Right cardiac atrium (tissue), 5 donors: ENCODE measurements around the gene RPL18A. TPM values are rescaled to one million over a fixed set of nuclear protein-coding genes. Genes with fewer than 3 reads are reported as not detected.

Experiments
- ATAC-seq, 2 donors: fragments of 200-7000 bp; cut with Tn5 transposase; one replicate each; pipeline versions ENCODE4 v1.8.0 to v1.9.1; 2020; ENCODE audit warnings: moderate library complexity in 2 of 2, mild to moderate bottlenecking in 1 of 2
- DNase-seq, 3 donors: peaks; one replicate each; pipeline ENCODE4 v3.0.0-alpha.2; 2020
- H3K27ac ChIP-seq: one replicate; pipeline ENCODE4 v1.5.1; 2013; ENCODE audit warnings: mild to moderate bottlenecking, low read length, control low read depth, moderate library complexity
- H3K27me3 ChIP-seq: one replicate; pipeline ENCODE4 v1.6.1; 2013; ENCODE audit not compliant: control insufficient read depth, insufficient read depth
- H3K4me1 ChIP-seq: one replicate; pipeline ENCODE4 v1.6.1; 2013; ENCODE audit warnings: low read length; ENCODE audit not compliant: control insufficient read depth, insufficient read depth
- H3K4me3 ChIP-seq: one replicate; pipeline ENCODE4 v1.5.1; 2013; ENCODE audit warnings: low read length, control low read depth
- H3K9me3 ChIP-seq: one replicate; pipeline ENCODE4 v1.6.1; 2013; ENCODE audit warnings: low read length; ENCODE audit not compliant: control insufficient read depth
- WGBS: extraction: QIAGEN DNeasy Blood & Tissue Kit; methylation state at CpG from one replicate; pipeline ENCODE4 v1.1.7; 2013; 5-methylcytosine and 5-hydroxymethylcytosine counted together
- intact Hi-C, 4 donors: fragments of 100-400 bp; cut with DNase I; formaldehyde crosslinking; loops; one replicate each; pipeline versions ENCODE4 v1.11.0 to v1.14.0; 2022 to 2023
- long read RNA-seq, 4 donors: library from polyadenylated mRNA; unstranded; transcript quantifications; one replicate each; pipeline ENCODE4 v2.0.0, GENCODE V29; 2020 to 2021
- polyA plus RNA-seq: library from polyadenylated mRNA; stranded (reverse); fragments of 200-250 nt; gene quantifications from one replicate; pipeline ENCODE4 v1.2.3, GENCODE V29; 2013
- total RNA-seq, 4 donors: library from RNA; stranded (reverse); fragmentation: NEBNext Ultra II Directional; extraction: Animal tissue kit (Norgen Biotek cat#: 25700); gene quantifications; one replicate each; pipeline ENCODE4 v1.2.1, GENCODE V29; 2021
- donor health status: healthy with polysubstance abuse.
- donor health status: DM: no; HTN: yes; CAD: no.
- donor health status: DM: no; HTN: no; CAD: no.
- donor health status: DM: no; HTN: yes; CAD: no; lungs with severe emphysema.
- donor health status: DM: yes; HTN: yes; CAD: no.

Gene RPL18A
- total RNA-seq (1,000 to 10,000 TPM in 1 of 4 donors, 100 to 1,000 TPM in 3; 850 to 1,097 (median 916) TPM), polyA plus RNA-seq (998 TPM)
- long read RNA-seq, donor 1, partial matches to known transcripts: 0 of 4 reads
- long read RNA-seq, donor 1, other reads (novel, unspliced or antisense): 1 of 4 reads
- long read RNA-seq, donor 2, transcript RPL18A-201 (5 exons, 665 nt): major isoform, 307 of 321 reads
- long read RNA-seq, donor 2, transcript RPL18A-203 (4 exons, 1,084 nt): minor isoform, 7 of 321 reads
- long read RNA-seq, donor 2, partial matches to known transcripts: 5 of 321 reads
- long read RNA-seq, donor 2, other reads (novel, unspliced or antisense): 2 of 321 reads
- long read RNA-seq, donor 3, transcript RPL18A-201 (5 exons, 665 nt): major isoform, 125 of 142 reads
- long read RNA-seq, donor 3, transcript RPL18A-203 (4 exons, 1,084 nt): minor isoform, 6 of 142 reads
- long read RNA-seq, donor 3, partial matches to known transcripts: 7 of 142 reads
- long read RNA-seq, donor 3, other reads (novel, unspliced or antisense): 4 of 142 reads
- long read RNA-seq, donor 4, transcript RPL18A-201 (5 exons, 665 nt): major isoform, 212 of 218 reads
- long read RNA-seq, donor 4, partial matches to known transcripts: 2 of 218 reads
- long read RNA-seq, donor 4, other reads (novel, unspliced or antisense): 1 of 218 reads

DNA sequence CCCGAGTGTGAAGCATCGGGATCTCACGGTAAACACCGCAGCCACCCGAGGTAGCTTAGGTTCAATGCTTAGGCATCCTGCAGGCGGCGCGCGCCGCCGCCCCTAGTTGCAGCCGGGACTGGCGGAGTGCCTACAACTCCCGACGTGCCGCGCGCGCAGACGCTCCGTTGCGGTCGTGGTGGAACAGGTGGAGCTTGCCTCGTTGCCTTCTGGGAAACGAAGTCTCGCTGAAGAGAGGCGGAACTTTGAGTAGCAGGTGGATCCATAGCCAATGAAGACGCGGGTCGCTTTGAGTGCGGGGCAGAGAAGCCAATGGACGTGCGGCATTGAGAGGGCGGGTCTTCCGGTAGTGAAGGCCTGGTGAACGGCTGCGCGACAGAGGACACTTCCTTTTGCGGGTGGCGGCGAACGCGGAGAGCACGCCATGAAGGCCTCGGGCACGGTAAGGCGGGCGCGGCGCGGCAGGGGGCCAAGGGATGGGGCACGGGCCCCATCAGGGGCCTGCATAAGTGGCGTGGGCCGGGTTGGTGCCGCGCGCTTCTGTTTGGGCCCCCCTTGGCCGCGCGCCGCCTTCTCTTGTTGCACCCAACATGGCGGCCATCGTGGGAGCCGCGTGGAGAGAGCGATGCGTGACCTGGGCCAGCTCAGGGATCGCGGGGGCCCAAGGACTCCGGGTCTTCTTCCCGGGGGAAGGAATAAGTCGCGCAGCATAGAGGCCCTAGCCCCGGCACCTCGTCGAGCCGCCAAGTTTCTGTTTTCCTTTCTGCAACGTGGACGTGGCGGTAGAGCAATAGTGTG is at the start of gene RPL18A:
RPL18A (plus strand) TSS at position 378 of the 798 bp plus-strand sequence; CDS start at position 425, 47 bp downstream.
- H3K4me3 ChIP-seq: peak within 1 kb of the TSS; percentile 85
- no peaks in the 10 kb centered on the region for H3K9me3 ChIP-seq
- intact Hi-C loops: loop anchor here in 3 of 4 donors (5.0 to 10.0 kb wide), 5 partner anchors 77 to 512 kb away; no protein-coding TSS in a partner anchor
- DNase-seq: peak; percentile 98 to 99 (median 99)
- H3K4me1 ChIP-seq: peaks cover 5% of the 10 kb centered on the region
- ATAC-seq: peak; percentile 96 to 98
- peak within 1 kb of the TSS; percentile 49 for H3K27ac ChIP-seq
- WGBS: under 1% methylated on average over 80 of the region's 80 CpGs
- no peaks in the 10 kb centered on the region for H3K27me3 ChIP-seq

DNA sequence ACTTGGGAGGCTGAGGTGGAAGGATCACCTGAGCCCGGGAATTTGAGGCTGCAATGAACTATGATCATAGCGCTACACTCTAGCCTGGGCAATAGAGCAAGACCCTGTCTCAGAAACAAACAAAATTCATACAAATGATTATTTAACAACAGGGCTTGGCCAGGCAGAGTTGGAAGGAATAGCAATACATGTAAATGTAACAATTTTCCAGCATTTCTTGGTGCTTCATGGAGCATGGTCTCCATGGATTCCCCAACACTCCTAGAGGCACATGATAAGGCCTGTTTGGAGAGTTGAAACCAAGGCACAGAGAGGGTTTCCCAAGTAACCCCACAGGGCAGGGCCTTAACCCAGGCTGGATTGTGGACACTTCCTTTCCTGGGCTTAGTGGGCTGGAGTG is 48.6 kb upstream of the RPL18A start:
- H3K4me1 ChIP-seq: no peaks in the 10 kb centered on the region
- H3K4me3 ChIP-seq: no peak overlapping the region
- no peak for ATAC-seq
- DNase-seq: no peak
- WGBS: 94% methylated on average over 2 of the region's 2 CpGs
- no peak overlapping the region for H3K27ac ChIP-seq
- H3K27me3 ChIP-seq: no peaks in the 10 kb centered on the region
- intact Hi-C loops: no loop called here
- no peaks in the 10 kb centered on the region for H3K9me3 ChIP-seq

DNA sequence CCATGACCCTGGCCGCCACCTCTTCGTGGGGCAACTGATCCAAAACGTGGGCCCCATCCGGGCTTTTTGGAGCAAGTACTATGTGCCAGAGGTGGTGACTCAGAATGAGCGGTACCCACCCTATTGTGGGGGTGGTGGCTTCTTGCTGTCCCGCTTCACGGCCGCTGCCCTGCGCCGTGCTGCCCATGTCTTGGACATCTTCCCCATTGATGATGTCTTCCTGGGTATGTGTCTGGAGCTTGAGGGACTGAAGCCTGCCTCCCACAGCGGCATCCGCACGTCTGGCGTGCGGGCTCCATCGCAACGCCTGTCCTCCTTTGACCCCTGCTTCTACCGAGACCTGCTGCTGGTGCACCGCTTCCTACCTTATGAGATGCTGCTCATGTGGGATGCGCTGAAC is 48.0 kb upstream of the RPL18A start:
- DNase-seq (no peak), ATAC-seq (no peak)
- H3K9me3 ChIP-seq: no peaks in the 10 kb centered on the region
- H3K27me3 ChIP-seq: no peaks in the 10 kb centered on the region
- H3K4me3 ChIP-seq: no peak overlapping the region
- no peak overlapping the region for H3K27ac ChIP-seq
- 87% methylated on average over 20 of the region's 20 CpGs for WGBS
- H3K4me1 ChIP-seq: no peaks in the 10 kb centered on the region
- intact Hi-C loops: no loop called here

DNA sequence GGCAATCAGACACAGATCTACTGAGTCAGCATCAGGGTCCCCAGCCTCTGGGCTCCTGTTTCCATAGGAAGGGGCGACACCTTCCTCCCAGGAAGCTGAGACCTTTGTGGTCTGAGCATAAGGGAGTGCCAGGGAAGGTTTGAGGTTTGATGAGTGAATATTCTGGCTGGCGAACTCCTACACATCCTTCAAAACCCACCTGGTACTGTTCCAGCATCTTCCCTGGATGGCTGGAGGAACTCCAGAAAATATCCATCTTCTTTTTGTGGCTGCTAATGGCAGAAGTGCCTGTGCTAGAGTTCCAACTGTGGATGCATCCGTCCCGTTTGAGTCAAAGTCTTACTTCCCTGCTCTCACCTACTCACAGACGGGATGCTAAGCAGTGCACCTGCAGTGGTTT is 47.6 kb upstream of the RPL18A start:
- Histone ChIP-seq H3K4me3 (no peak overlapping the region), H3K27ac (no peak overlapping the region), H3K9me3 (no peaks in the 10 kb centered on the region), H3K4me1 (no peaks in the 10 kb centered on the region), H3K27me3 (no peaks in the 10 kb centered on the region)
- no peak for DNase-seq
- intact Hi-C loops: no loop called here
- 76% methylated on average over 5 of the region's 5 CpGs for WGBS
- no peak for ATAC-seq

- Histone ChIP-seq H3K27ac (no peak overlapping the region), H3K4me3 (no peak overlapping the region), H3K27me3 (no peaks in the 10 kb centered on the region), H3K4me1 (no peaks in the 10 kb centered on the region), H3K9me3 (no peaks in the 10 kb centered on the region)
- intact Hi-C loops: no loop called here
- ATAC-seq (no peak), DNase-seq (no peak)
- WGBS: 79% methylated on average over 13 of the region's 13 CpGs
Observed at GRCh38 chr19:17817668-17818363, 41.9 kb upstream of the RPL18A start.

- DNase-seq (no peak), ATAC-seq (no peak)
- WGBS: 64% methylated on average over 34 of the region's 34 CpGs
- intact Hi-C loops: no loop called here
- H3K9me3 ChIP-seq: no peaks in the 10 kb centered on the region
- H3K27me3 ChIP-seq: no peaks in the 10 kb centered on the region
- no peaks in the 10 kb centered on the region for H3K4me1 ChIP-seq
- no peak within 1 kb of the TSS for H3K4me3 ChIP-seq
- no peak within 1 kb of the TSS for H3K27ac ChIP-seq
Observed at GRCh38 chr19:17821190-17821589, 38.5 kb upstream of the RPL18A start, which contains the start of gene INSL3. TSS of gene INSL3 (minus strand) at chr19:17821519. CDS start at chr19:17821506, 13 bp downstream.

GRCh38 chr19:17824339-17824738 is 35.4 kb upstream of the RPL18A start:
- 60% methylated on average over 8 of the region's 8 CpGs for WGBS
- intact Hi-C loops: no loop called here

GRCh38 chr19:17826508-17827056 is 33.1 kb upstream of the RPL18A start:
- H3K27ac ChIP-seq: no peak overlapping the region
- no peaks in the 10 kb centered on the region for H3K27me3 ChIP-seq
- DNase-seq (no peak), ATAC-seq (no peak)
- intact Hi-C loops: no loop called here
- no peaks in the 10 kb centered on the region for H3K4me1 ChIP-seq
- H3K9me3 ChIP-seq: no peaks in the 10 kb centered on the region
- WGBS: 84% methylated on average over 13 of the region's 13 CpGs
- no peak overlapping the region for H3K4me3 ChIP-seq

More at GRCh38 chr19:17824339-17824738, 35.4 kb upstream of the RPL18A start:
- DNase-seq (no peak), ATAC-seq (peak; percentile 29 to 50)
- no peaks in the 10 kb centered on the region for H3K9me3 ChIP-seq
- no peak overlapping the region for H3K4me3 ChIP-seq
- H3K4me1 ChIP-seq: no peaks in the 10 kb centered on the region
- H3K27me3 ChIP-seq: no peaks in the 10 kb centered on the region
- H3K27ac ChIP-seq: no peak overlapping the region

DNA sequence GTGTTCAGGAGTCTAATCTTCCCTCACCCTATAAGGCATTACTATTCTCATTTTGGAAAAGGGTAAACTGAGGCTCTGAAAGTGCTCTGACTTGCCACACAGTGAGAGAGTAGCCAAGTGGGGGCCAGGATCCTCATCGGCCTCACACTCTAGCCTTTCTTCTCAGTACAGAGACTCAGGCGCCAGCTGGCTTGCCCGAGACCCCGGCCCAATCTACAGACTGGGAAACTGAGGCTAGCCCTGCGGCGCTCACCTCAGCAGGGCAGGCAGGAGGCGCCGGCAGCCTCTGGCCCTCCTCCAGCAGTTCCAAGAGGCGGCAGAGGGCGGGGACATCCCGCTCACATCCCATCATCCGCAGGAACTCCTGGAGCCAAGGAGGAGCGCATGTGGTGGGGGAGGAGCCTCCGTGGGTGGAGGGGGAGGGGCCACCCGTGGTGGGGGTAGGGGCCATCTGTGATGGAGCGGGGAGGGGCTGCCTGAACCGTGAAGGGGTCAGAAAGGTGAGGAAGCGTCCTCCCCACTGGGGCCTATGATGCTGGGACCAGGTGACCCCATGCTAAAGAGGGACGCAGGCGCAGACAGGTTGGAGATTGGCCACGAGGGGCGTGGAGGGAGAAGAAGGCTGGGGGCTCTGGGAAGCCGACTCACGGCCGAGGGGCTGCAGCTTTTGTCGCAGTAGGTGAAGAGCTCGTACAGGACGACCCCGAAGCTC is 29.7 kb upstream of the RPL18A start:
- ATAC-seq: peak; percentile 32 to 69
- 25% methylated on average over 29 of the region's 29 CpGs for WGBS
- Histone ChIP-seq H3K4me1 (no peaks in the 10 kb centered on the region), H3K9me3 (no peaks in the 10 kb centered on the region), H3K27me3 (no peaks in the 10 kb centered on the region), H3K27ac (no peak overlapping the region), H3K4me3 (no peak overlapping the region)
- peak; percentile 53 to 75 (median 69) for DNase-seq
- intact Hi-C loops: no loop called here
